ENCODE data around the gene WDR55. TPM values are rescaled to one million over a fixed set of nuclear protein-coding genes. Genes with fewer than 3 reads are reported as not detected.

WDR55 gene
- total and polyA plus RNA-seq, 2 of the 13 experiments (the other 11 are each of a cell fraction or from before 2014, with no cell fraction given) = 17.7 to 18.2 TPM

- no peak for TF ChIP-seq ZMAT5 (CRISPR knock-in tag; IDR thresholded peaks at IDR 0.05; ENCODE audit: borderline replicate concordance, low read depth)
- TF ChIP-seq KDM1A (CRISPR knock-in tag; IDR thresholded peaks at IDR 0.05) = no peak
- peak; percentile 40; the same call in 1 of the 2 replicates for TF ChIP-seq ARNT2 (CRISPR knock-in tag; IDR thresholded peaks at IDR 0.05; ENCODE audit: low read depth)
- peak; percentile 52; the same call in 1 of the 2 replicates for TF ChIP-seq HOXA3 (CRISPR knock-in tag; IDR thresholded peaks at IDR 0.05)
- TF ChIP-seq ZHX2 (IDR thresholded peaks at IDR 0.05; ENCODE audit: low read depth) = peak; percentile 43; the same call in 1 of the 2 replicates
- no peak for TF ChIP-seq ZHX2 (CRISPR knock-in tag; IDR thresholded peaks at IDR 0.05; ENCODE audit: borderline replicate concordance)
- no peak for TF ChIP-seq ZNF343 (CRISPR knock-in tag; IDR thresholded peaks at IDR 0.05)
- TF ChIP-seq FOXO4 (CRISPR knock-in tag; conservative IDR thresholded peaks at IDR 0.05) = no peak
- TF ChIP-seq ZNF569 (CRISPR knock-in tag; IDR thresholded peaks at IDR 0.05; ENCODE audit: borderline replicate concordance) = no peak
- TF ChIP-seq ZBTB7A (CRISPR knock-in tag; IDR thresholded peaks at IDR 0.05) = no peak
- TF ChIP-seq ZNF136 (CRISPR knock-in tag; IDR thresholded peaks at IDR 0.05; ENCODE audit: low read depth) = peak; percentile 42; the same call in 1 of the 2 replicates
- TF ChIP-seq NFKB2 (CRISPR knock-in tag; IDR thresholded peaks at IDR 0.05; ENCODE audit: borderline replicate concordance) = no peak; the same call in 1 of the 2 replicates
- TF ChIP-seq HOMEZ (CRISPR knock-in tag; IDR thresholded peaks at IDR 0.05; ENCODE audit: low read depth) = peak; percentile 71
- peak; percentile 89 for TF ChIP-seq SP4 (CRISPR knock-in tag; IDR thresholded peaks at IDR 0.05)
- peak; percentile 90 for TF ChIP-seq GABPA (IDR thresholded peaks at IDR 0.05; ENCODE audit: low read depth, low read length)
- peak; percentile 97 for TF ChIP-seq GABPA (CRISPR knock-in tag; IDR thresholded peaks at IDR 0.05; ENCODE audit: low read depth)
- TF ChIP-seq ZNF280B (CRISPR knock-in tag; IDR thresholded peaks at IDR 0.05; ENCODE audit: borderline replicate concordance) = peak; percentile 55; the same call in 1 of the 2 replicates
- TF ChIP-seq SIN3A (IDR thresholded peaks at IDR 0.05; ENCODE audit: borderline replicate concordance, low read depth, low read length) = peak; percentile 75; the same call in 1 of the 2 replicates
Measured at GRCh38 chr5:140664359-140665119, at the start of gene WDR55 (continued).

Data from HepG2 (cell line).